Medulla oblongata (tissue), 1 donor: ENCODE results near the gene PIGBOS1.
A peak's percentile ranks its signal among the peaks of the same experiment; 100 is the strongest.

Source experiments
- DNase-seq: peaks from one replicate; pipeline ENCODE4 v3.0.0-alpha.2; 2015; ENCODE audit errors: extremely low spot score

Gene PIGBOS1

DNA sequence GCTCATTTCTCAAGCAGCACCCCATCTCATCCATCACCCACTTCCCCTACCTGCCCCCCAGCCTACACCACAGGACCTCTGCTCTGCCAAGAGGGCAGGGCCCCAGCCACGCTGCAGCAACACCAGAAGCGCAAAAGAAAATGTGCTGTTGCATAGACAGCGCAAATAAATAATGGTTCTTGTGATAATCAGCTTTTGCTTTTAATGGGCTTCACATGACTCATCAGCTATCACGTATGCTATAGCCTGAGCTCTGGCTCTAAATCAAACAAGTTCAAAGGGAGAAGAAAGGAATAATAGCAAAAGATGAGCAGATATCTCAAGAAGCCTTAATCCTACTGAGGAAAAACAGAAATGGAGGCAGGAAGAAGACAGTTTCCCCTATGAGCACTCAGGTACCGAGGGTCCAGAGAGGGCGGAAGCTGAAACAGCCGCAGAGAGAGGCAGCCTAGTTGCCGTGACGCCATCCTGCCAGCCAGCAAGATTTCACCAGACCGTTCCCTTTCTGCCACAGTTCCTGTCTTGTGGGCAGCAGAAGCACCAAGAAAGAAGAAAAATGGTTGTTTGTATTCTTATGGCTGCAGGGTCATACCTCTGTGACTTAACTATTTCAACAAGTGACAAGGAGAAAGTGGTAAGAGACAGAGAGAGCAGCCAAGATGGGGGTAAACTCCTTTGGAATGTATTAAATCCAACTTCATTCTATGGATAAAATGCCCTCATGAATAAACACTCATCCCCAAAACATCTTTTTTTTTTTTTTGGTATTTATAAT is 51.3 kb downstream of the PIGBOS1 start:
- DNase-seq: peak; percentile 54
